ENCODE measurements around the gene KREMEN2. TPM values are rescaled to one million over a fixed set of nuclear protein-coding genes. Genes with fewer than 3 reads are reported as not detected.

Gene KREMEN2
- total and polyA plus RNA-seq, 2 of the 8 experiments (the other 6 are each of a cell fraction or from before 2014, with no cell fraction given) = 6.6 to 7.0 TPM

- Histone ChIP-seq H3K4ac (replicated peaks; ENCODE audit: insufficient read length, low read depth, low read length) (no peak overlapping the region), H3K79me2 (ENCODE audit: control insufficient read depth in 1 of 2, insufficient read depth in 2 of 2, low read length in 2 of 2) (no peaks in the 10 kb centered on the region), H3K23me2 (ENCODE audit: low read depth, low read length) (no peaks in the 10 kb centered on the region; the same call in 1 of the 2 replicates), H3K4me2 (ENCODE audit: insufficient read depth in 1 of 2, low read depth in 2 of 2, low read length in 2 of 2) (no peak overlapping the region), H3K9ac (replicated peaks in 1 of 4; ENCODE audit: extremely low read depth in 1 of 4, low read depth in 3 of 4, low read length in 3 of 4) (no peak overlapping the region), H3K56ac (replicated peaks; ENCODE audit: insufficient read length, low read depth, low read length) (no peak overlapping the region), H2BK5ac (ENCODE audit: low read depth, low read length) (no peak overlapping the region), H3K4me1 (replicated peaks in 1 of 4; ENCODE audit: control insufficient read depth in 3 of 4, insufficient read depth in 4 of 4, low read length in 3 of 4) (peaks cover 4 to 15% (median 9%) of the 10 kb centered on the region in 4 experiments), H3K9me3 (ENCODE audit: insufficient read depth in 2 of 2, low read depth in 1 of 2, low read length in 1 of 2) (no peaks in the 10 kb centered on the region), H2BK120ac (replicated peaks; ENCODE audit: low read depth, low read length) (no peak overlapping the region), H3K36me3 (ENCODE audit: control insufficient read depth in 2 of 4, insufficient read depth in 4 of 4, low read length in 3 of 4) (peaks cover 0 to 6% (median 2%) of the 10 kb centered on the region in 4 experiments; a peak in 2 of 8 replicates), H4K91ac (replicated peaks; ENCODE audit: insufficient read length, low read length) (no peak overlapping the region), H3K18ac (ENCODE audit: extremely low read depth, low read length) (no peak overlapping the region), H2AK5ac (ENCODE audit: low read depth, low read length) (no peak overlapping the region), H3K14ac (ENCODE audit: insufficient read length) (no peak overlapping the region), H4K5ac (ENCODE audit: insufficient read length, low read depth, low read length) (no peak overlapping the region), H2BK12ac (ENCODE audit: low read depth, low read length) (no peak overlapping the region), H4K8ac (ENCODE audit: extremely low read depth, insufficient read depth, low read length) (no peak overlapping the region), H2BK20ac (ENCODE audit: low read length) (no peak overlapping the region), H4K20me1 (replicated peaks in 1 of 2; ENCODE audit: control insufficient read depth in 1 of 2, insufficient read depth in 2 of 2, low read length in 2 of 2) (no peaks in the 10 kb centered on the region), H3K4me3 (ENCODE audit: extremely low read depth in 1 of 4, insufficient read depth in 2 of 4, low read depth in 3 of 4, low read length in 4 of 4) (no peak overlapping the region), H3K27ac (ENCODE audit: low read depth, low read length) (no peak overlapping the region), H3K79me1 (ENCODE audit: low read depth, low read length) (0 out of 2 replicates have a peak, but pooled peaks cover 3% of the 10 kb centered on the region), H2AFZ (ENCODE audit: low read length) (no peak overlapping the region), H3K27me3 (replicated peaks in 1 of 4; ENCODE audit: control insufficient read depth in 3 of 4, extremely low read depth in 1 of 4, insufficient read depth in 3 of 4, low read length in 3 of 4) (no peaks in the 10 kb centered on the region), H2BK15ac (ENCODE audit: low read length) (no peak overlapping the region), H3K23ac (ENCODE audit: insufficient read length) (no peak overlapping the region)
- POLR2A ChIA-PET (ENCODE audit: partially characterized antibody) = interaction anchor here (1.0 to 1.8 kb wide), 3 partner anchors 9 to 158 kb away, joined by 3 to 5 read pairs (median 3); no protein-coding TSS in a partner anchor
- DNase-seq (ENCODE audit: low read depth in 1 of 2, low spot score in 2 of 2) (no peak), FAIRE-seq (no peak)
- 92% methylated on average over 14 of the region's 14 CpGs; no CpG with 5 or more reads in 1 of the 2 experiments for WGBS, 2 experiments (ENCODE audit: extremely low coverage in 1 of 2, insufficient coverage in 1 of 2, insufficient read length in 1 of 2, insufficient replicate concordance in 2 of 2, low coverage in 1 of 2, low lambda C conversion rate in 2 of 2, missing lambda C conversion rate in 1 of 2)
- TF ChIP-seq TCF12 (IDR thresholded peaks at IDR 0.05; ENCODE audit: low read depth, low read length) = no peak
- TF ChIP-seq HDAC2 (IDR thresholded peaks at IDR 0.05; ENCODE audit: borderline replicate concordance in 1 of 2, low read depth in 2 of 2, low read length in 2 of 2) = no peak
- no peak for TF ChIP-seq BACH1 (IDR thresholded peaks at IDR 0.05; ENCODE audit: low read length)
- TF ChIP-seq KDM5A (IDR thresholded peaks at IDR 0.05; ENCODE audit: low read length) = no peak
- no peak for TF ChIP-seq KDM1A (IDR thresholded peaks at IDR 0.05; ENCODE audit: borderline replicate concordance, low read length)
- no peak for TF ChIP-seq EGR1 (IDR thresholded peaks at IDR 0.05; ENCODE audit: borderline replicate concordance, low read depth, low read length)
- no peak for TF ChIP-seq MAFK (IDR thresholded peaks at IDR 0.05; ENCODE audit: low read depth, low read length)
- no peak for TF ChIP-seq BRCA1 (IDR thresholded peaks at IDR 0.05; ENCODE audit: low read depth, low read length)
- TF ChIP-seq SRF (IDR thresholded peaks at IDR 0.05; ENCODE audit: low read depth, low read length) = no peak
- CTCF ChIA-PET (ENCODE audit: partially characterized antibody) = interaction anchor here (0.6 to 4.3 kb wide), 8 partner anchors 10 to 118 kb away, joined by 3 to 15 read pairs (median 3); no protein-coding TSS in a partner anchor
Measured at GRCh38 chr16:2929693-2930092, 34.4 kb upstream of the KREMEN2 start.
